K562 (cell line): Measurements from ENCODE around the gene MIER2. TPM values are rescaled to one million over a fixed set of nuclear protein-coding genes. Genes with fewer than 3 reads are reported as not detected.

Experiments used
- ATAC-seq: fragments of 200-7000 bp; cut with Tn5 transposase; 3 replicates; pipeline ENCODE4 v1.9.1; 2020; ENCODE audit warnings: moderate library complexity
- BruUV-seq: library from RNA; stranded (reverse); fragments of 400-500 nt; replicated peaks from 2 replicates; lab custom pipeline; 2021; lab: Mats Ljungman, UMichigan
- CTCF ChIA-PET: fragments of 300-600 bp; formaldehyde crosslinking; extraction: SDS; loops from one replicate; lab custom pipeline; 2021; ENCODE audit warnings: low intra/inter-chr PET ratio; lab: Yijun Ruan, JAX
- POLR2A ChIA-PET: fragments of 300-600, 350-650 bp; sonication (Branson Sonifier 250); formaldehyde crosslinking; extraction: SDS; loops from one replicate; lab custom pipeline; 2021; ENCODE audit warnings: antibody characterized with exemption, inconsistent platforms; lab: Yijun Ruan, JAX
- DNase-seq, 4 experiments: peaks; one replicate each; pipeline versions ENCODE4 v3.0.0 to v3.0.0-alpha.2; 2011 to 2018; ENCODE audit warnings: low spot score in 3 of 4, mixed read lengths in 3 of 4; ENCODE audit errors: extremely low read depth in 1 of 4
- FAIRE-seq: peaks from 2 replicates; lab custom pipeline; 2011; peaks lifted over from hg19 to GRCh38; lab: Jason Lieb, UNC
- H2AFZ ChIP-seq: 2 replicates; pipeline ENCODE4 v1.6.0; 2011; ENCODE audit warnings: low read depth, low read length, control low read depth, inconsistent platforms
- H3K27ac ChIP-seq: fragments of 200-600 bp; 3 replicates; pipeline ENCODE4 v1.8.0; 2011; ENCODE audit warnings: low read depth, mild to moderate bottlenecking, control low read depth, inconsistent platforms, low read length, moderate library complexity, mixed read lengths; ENCODE audit errors: extremely low read depth
- H3K27me3 ChIP-seq, 2 experiments: fragments of 300-600 bp in 1 of 2; 2 replicates in 1 of 2; 3 replicates in 1 of 2; pipeline versions ENCODE4 v1.6.0 to v1.8.0; 2011; ENCODE audit warnings: inconsistent platforms in 2 of 2, low read length in 2 of 2, mild to moderate bottlenecking in 1 of 2, mixed read lengths in 1 of 2, moderate library complexity in 1 of 2; ENCODE audit not compliant: control insufficient read depth in 2 of 2, insufficient read depth in 2 of 2
- H3K36me3 ChIP-seq: fragments of 300-600 bp; 3 replicates; pipeline ENCODE4 v1.8.0; 2011; ENCODE audit warnings: mild to moderate bottlenecking, low read length, inconsistent platforms; ENCODE audit not compliant: control insufficient read depth, insufficient read depth
- H3K4me1 ChIP-seq, 2 experiments: fragments of 200-600 bp in 1 of 2; replicated peaks in 1 of 2; 2 replicates in 1 of 2; 3 replicates in 1 of 2; pipeline versions ENCODE4 v1.5.1 to v1.8.0; 2011; ENCODE audit warnings: inconsistent platforms in 2 of 2, low read length in 2 of 2, mild to moderate bottlenecking in 1 of 2, mixed read lengths in 1 of 2, moderate library complexity in 1 of 2; ENCODE audit not compliant: control insufficient read depth in 2 of 2, insufficient read depth in 2 of 2
- H3K4me2 ChIP-seq: 2 replicates; pipeline ENCODE4 v1.6.1; 2011; ENCODE audit warnings: low read length, control low read depth, inconsistent platforms, mixed read lengths; ENCODE audit not compliant: insufficient read depth
- H3K4me3 ChIP-seq: fragments of 200-600 bp; sonication (generic), shearing (Covaris generic); 2 replicates; pipeline ENCODE4 v1.5.1; 2016; ENCODE audit warnings: control low read depth, inconsistent platforms
- H3K79me2 ChIP-seq: fragments of 200-600 bp; 3 replicates; pipeline ENCODE4 v1.8.0; 2011; ENCODE audit warnings: low read length, inconsistent platforms; ENCODE audit not compliant: control insufficient read depth, insufficient read depth
- H3K9ac ChIP-seq, 2 experiments: 2 replicates each; pipeline versions ENCODE4 v1.6.0 to v1.6.1; 2011; ENCODE audit warnings: low read depth in 2 of 2, low read length in 2 of 2, control low read depth in 1 of 2, inconsistent platforms in 1 of 2, mild to moderate bottlenecking in 1 of 2, mixed read lengths in 1 of 2; ENCODE audit not compliant: insufficient read depth in 1 of 2
- H3K9me1 ChIP-seq: one replicate; pipeline ENCODE4 v1.6.0; 2011; ENCODE audit warnings: inconsistent platforms, mild to moderate bottlenecking, low read length, moderate library complexity; ENCODE audit not compliant: control insufficient read depth, insufficient read depth
- H3K9me3 ChIP-seq: replicated peaks from 2 replicates; pipeline ENCODE4 v1.5.1; 2011; ENCODE audit warnings: low read depth, low read length, inconsistent platforms; ENCODE audit not compliant: control insufficient read depth, insufficient read depth
- H4K20me1 ChIP-seq: replicated peaks from 2 replicates; pipeline ENCODE4 v1.6.1; 2011; ENCODE audit warnings: low read length, inconsistent platforms, mixed read lengths; ENCODE audit not compliant: control insufficient read depth, insufficient read depth
- CXXC5 ChIP-seq: fragments of 250-450 bp; sonication (Bioruptor Pico); IDR thresholded peaks from 2 replicates; pipeline ENCODE4 v1.8.0; 2022; ENCODE audit warnings: inconsistent platforms, mild to moderate bottlenecking, moderate library complexity
- HIVEP1 ChIP-seq: fragments of 250-450 bp; sonication (Bioruptor Pico); IDR thresholded peaks from 2 replicates; pipeline ENCODE4 v1.4.0; 2020; ENCODE audit warnings: mild to moderate bottlenecking
- NCOA4 ChIP-seq: fragments of 450-650 bp; IDR thresholded peaks from 2 replicates; pipeline ENCODE4 v1.6.1; 2018; ENCODE audit warnings: mild to moderate bottlenecking; ENCODE audit not compliant: partially characterized antibody
- PURB ChIP-seq: sonication (generic); formaldehyde crosslinking; IDR thresholded peaks from 2 replicates; pipeline ENCODE4 v1.9.0; 2021; ENCODE audit warnings: low read depth, mild to moderate bottlenecking, missing genetic modification reagents
- RFX5 ChIP-seq: IDR thresholded peaks from 2 replicates; pipeline ENCODE4 v1.6.1; 2011; ENCODE audit warnings: low read depth, mild to moderate bottlenecking, improper control_type of control experiment, low read length
- SP1 ChIP-seq: sonication (generic); formaldehyde crosslinking; IDR thresholded peaks from 2 replicates; pipeline ENCODE4 v1.8.1; 2022; ENCODE audit warnings: mild to moderate bottlenecking, missing genetic modification reagents
- ZNF23 ChIP-seq: fragments of 250-450 bp; sonication (Bioruptor Pico); IDR thresholded peaks from 2 replicates; pipeline ENCODE4 v1.4.0; 2020; ENCODE audit warnings: mild to moderate bottlenecking
- ZNF253 ChIP-seq: fragments of 250-450 bp; sonication (Bioruptor Pico); conservative IDR thresholded peaks from 2 replicates; pipeline ENCODE4 v1.6.1; 2021; ENCODE audit warnings: mild to moderate bottlenecking
- ZNF324 ChIP-seq: fragments of 250-450 bp; sonication (Bioruptor Pico); IDR thresholded peaks from 2 replicates; pipeline ENCODE4 v1.4.0; 2020; ENCODE audit warnings: mild to moderate bottlenecking
- WGBS: fragments of 100-300 bp; shearing (Covaris generic); methylation state at CpG from one replicate; pipeline ENCODE4 v1.1.6; 2016; ENCODE audit warnings: low coverage, mixed read lengths; ENCODE audit not compliant: insufficient coverage; ENCODE audit errors: missing lambda C conversion rate; 5-methylcytosine and 5-hydroxymethylcytosine counted together
- in situ Hi-C: fragments of 300-500 bp; cut with MboI; formaldehyde crosslinking; loops from 4 replicates; pipeline ENCODE4 v1.15.0; 2018; ENCODE audit warnings: inconsistent platforms, mixed read lengths
- intact Hi-C: fragments of 100-400 bp; cut with micrococcal nuclease; formaldehyde crosslinking; loops from 2 replicates; pipeline ENCODE4 v1.14.2; 2022
- polyA plus RNA-seq, 8 experiments: library from polyadenylated mRNA; depleted of rRNA in 4 of 8; stranded (reverse) in 5 of 8; unstranded in 3 of 8; fragments of >200 nt; fragmentation: Nextera tagmentation in 2 of 8; fragmentation: Illumina TruSeq in 1 of 8; extraction: Ambion mirVana in 2 of 8; extraction: Trizol in 1 of 8; gene quantifications; 2 replicates each; pipeline versions ENCODE4 v1.2.1 to v1.2.3, GENCODE V29; 2011 to 2014; ENCODE audit warnings: inconsistent platforms in 1 of 8, missing spikeins in 1 of 8
- total RNA-seq, 7 experiments: library from RNA; depleted of rRNA in 6 of 7; stranded (reverse); fragments of >200 nt in 6 of 7; fragmentation: Illumina TruSeq in 2 of 7; extraction: Trizol in 2 of 7; gene quantifications; 2 replicates each; pipeline versions ENCODE4 v1.2.1 to v1.2.3, GENCODE V29; 2011 to 2021; ENCODE audit warnings: low replicate concordance in 1 of 7

The MIER2 gene
- total and polyA plus RNA-seq, 9 of the 15 experiments (the other 6 are each of a cell fraction or from before 2014, with no cell fraction given), result 0.46 to 34.7 (median 15.6) TPM

GRCh38 chr19:330503-330902 is 14.1 kb downstream of the MIER2 start:
- Histone ChIP-seq H3K27me3 (no peaks in the 10 kb centered on the region), H3K27ac (no peak overlapping the region), H3K9me1 (no peaks in the 10 kb centered on the region), H3K79me2 (peaks cover 19% of the 10 kb centered on the region), H3K4me2 (no peak overlapping the region), H3K36me3 (peaks cover 83% of the 10 kb centered on the region; the same call in 2 of the 3 replicates), H4K20me1 (no peaks in the 10 kb centered on the region), H3K4me1 (peaks cover 0 to 5% of the 10 kb centered on the region in 2 experiments; a peak in 2 of 5 replicates), H2AFZ (no peak overlapping the region), H3K4me3 (no peak overlapping the region), H3K9me3 (peaks cover 25% of the 10 kb centered on the region), H3K9ac (no peak overlapping the region)
- BruUV-seq, result no TSS peak
- DNase-seq, result no peak
- ChIA-PET POLR2A (no interaction called here), CTCF (no interaction called here)
- FAIRE-seq, result no peak
- in situ Hi-C loops (no loop called here), intact Hi-C loops (no loop called here)
- WGBS, result 88% methylated on average over 6 of the region's 8 CpGs
- no peak for TF ChIP-seq PURB
- TF ChIP-seq SP1 (CRISPR knock-in tag), result no peak
- no peak for ATAC-seq

GRCh38 chr19:329876-330275 is 14.7 kb downstream of the MIER2 start:
- H3K27me3 ChIP-seq, result no peaks in the 10 kb centered on the region
- in situ Hi-C loops, result no loop called here
- ChIA-PET POLR2A (interaction anchor here (0.8 kb wide), 1 partner anchor 46 kb away, joined by 3 read pairs; no protein-coding TSS in a partner anchor), CTCF (no interaction called here)
- peaks cover 83% of the 10 kb centered on the region; the same call in 2 of the 3 replicates for H3K36me3 ChIP-seq
- WGBS, result 96% methylated on average over 6 of the region's 7 CpGs
- TF ChIP-seq ZNF324 (CRISPR knock-in tag) (no peak), RFX5 (no peak), CXXC5 (no peak), ZNF23 (CRISPR knock-in tag) (no peak), ZNF253 (CRISPR knock-in tag) (no peak), HIVEP1 (no peak), NCOA4 (no peak)
- DNase-seq (no peak), FAIRE-seq (no peak), ATAC-seq (no peak)
- no peaks in the 10 kb centered on the region; a peak in 1 of 5 replicates for H3K4me1 ChIP-seq
- no peak overlapping the region for H3K9ac ChIP-seq
- H3K79me2 ChIP-seq, result peaks cover 12% of the 10 kb centered on the region
- H3K9me1 ChIP-seq, result no peaks in the 10 kb centered on the region
- no peak overlapping the region for H2AFZ ChIP-seq
- peaks cover 25% of the 10 kb centered on the region for H3K9me3 ChIP-seq
- no peak overlapping the region for H3K4me2 ChIP-seq
- H3K27ac ChIP-seq, result no peak overlapping the region
- H3K4me3 ChIP-seq, result no peak overlapping the region
- intact Hi-C loops, result no loop called here
- no TSS peak for BruUV-seq
- H4K20me1 ChIP-seq, result no peaks in the 10 kb centered on the region
